Stimulated activated CD8-positive, alpha-beta memory T cell treated with anti-CD3 and anti-CD28 coated beads, Interleukin-15, amount 100 ng/mL, for 4 hours (primary cell): ENCODE results near the gene LPP.

ENCODE experiments used
- DNase-seq, 2 donors: peaks; one replicate each; pipeline ENCODE4 v3.0.0-alpha.2; 2020; ENCODE audit warnings: low read depth in 2 of 2

The LPP gene

GRCh38 chr3:188196232-188196990 lies 42.5 kb downstream of the LPP start:
- DNase-seq = no peak

DNA sequence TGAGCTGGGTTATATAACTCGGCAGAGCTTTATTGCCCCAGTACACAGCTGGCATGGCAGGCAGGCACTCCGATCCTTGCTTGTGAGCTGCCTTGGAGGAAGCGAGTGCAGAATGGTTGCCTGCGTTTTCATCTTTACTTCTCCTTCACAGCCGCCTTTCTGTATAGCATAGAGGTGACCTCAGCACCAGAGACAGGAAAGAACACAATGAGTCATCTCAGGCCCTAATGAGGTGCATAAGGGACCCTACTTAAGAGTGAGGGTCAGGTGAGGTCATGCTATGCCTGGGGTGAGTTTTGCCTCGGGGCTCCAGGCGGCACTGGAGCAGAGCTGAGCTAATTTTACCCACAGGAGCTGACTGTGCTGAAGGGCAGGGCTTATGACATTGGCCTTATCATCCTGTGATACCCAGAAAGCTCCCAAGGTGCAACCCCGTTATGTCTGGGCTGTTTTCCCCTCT lies 43.5 kb downstream of the LPP start:
- DNase-seq = no peak

GRCh38 chr3:188198001-188198400 lies 44.0 kb downstream of the LPP start:
- no peak for DNase-seq

DNA sequence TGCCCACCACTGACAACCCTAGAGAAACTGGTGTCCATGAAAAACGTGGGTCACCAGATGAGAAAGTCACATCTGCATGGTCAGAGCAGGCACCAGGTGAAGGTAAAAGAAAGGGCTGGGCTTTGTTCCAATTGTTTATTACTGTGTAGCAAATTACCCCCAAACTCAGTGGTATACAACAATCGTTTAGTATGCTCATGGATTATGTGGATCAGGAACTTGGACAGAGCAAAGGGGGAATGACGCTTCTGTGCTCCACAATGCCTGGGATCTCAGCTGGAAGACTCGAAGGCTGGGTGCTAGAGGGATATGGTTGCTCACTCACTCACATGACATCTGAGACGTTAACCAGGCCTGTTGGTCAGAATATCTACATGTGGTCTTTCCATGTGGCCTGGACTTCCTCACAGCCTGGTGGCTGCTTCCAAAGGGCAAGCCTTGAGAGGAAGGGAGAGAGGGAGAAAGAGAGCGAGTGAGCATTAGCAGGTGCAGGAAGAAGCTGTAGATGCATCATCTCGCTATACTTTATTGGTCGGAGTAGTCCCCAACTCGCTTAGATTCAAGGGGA lies 44.9 kb downstream of the LPP start:
- DNase-seq = no peak

- DNase-seq = no peak
Observed at GRCh38 chr3:188199386-188199785, 45.4 kb downstream of the LPP start.

- no peak for DNase-seq
Observed at GRCh38 chr3:188200481-188200880, 46.5 kb downstream of the LPP start.

- DNase-seq = no peak
Observed at GRCh38 chr3:188202358-188203138, 48.6 kb downstream of the LPP start.

GRCh38 chr3:188204526-188204925 lies 50.6 kb downstream of the LPP start:
- DNase-seq = no peak

DNA sequence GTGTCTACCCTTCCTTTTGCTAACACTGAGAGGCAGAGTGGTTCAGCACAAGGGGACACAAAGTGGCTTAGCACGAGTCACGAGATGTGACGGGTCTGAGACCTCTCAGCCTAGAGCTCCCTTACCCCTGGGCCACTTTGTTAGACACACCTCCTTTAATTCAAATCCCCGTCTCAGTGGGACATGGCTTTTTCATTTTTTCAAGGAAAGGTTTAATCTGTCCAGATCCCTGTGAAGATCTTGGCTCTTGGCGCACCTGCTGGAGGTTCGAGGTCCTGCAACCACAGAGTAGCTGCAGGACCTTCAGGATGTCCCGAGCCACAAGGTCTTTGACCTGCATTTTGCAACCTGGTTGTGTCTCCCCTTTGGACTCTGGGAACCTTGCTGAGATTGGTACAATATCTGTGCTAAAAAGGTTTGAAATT lies 52.0 kb downstream of the LPP start:
- DNase-seq = no peak

DNA sequence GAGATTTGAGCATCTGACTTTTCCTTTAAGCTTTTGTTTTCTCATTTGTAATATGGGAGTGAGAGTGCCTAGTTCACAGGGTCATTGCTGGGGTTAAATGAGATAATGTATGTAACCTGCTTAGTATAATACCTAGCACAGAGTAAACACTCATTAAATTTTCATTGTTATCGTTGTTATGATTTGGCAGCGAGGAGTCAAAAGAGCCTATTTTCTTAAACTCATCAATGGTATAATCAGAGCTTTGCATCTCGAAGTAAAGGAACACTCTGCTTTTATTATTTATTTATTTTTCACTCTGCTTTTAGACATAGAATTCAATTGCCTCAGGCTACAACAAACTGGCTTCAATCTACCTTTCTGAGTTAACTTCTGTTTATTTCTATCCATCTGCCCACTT lies 52.8 kb downstream of the LPP start:
- no peak for DNase-seq

DNA sequence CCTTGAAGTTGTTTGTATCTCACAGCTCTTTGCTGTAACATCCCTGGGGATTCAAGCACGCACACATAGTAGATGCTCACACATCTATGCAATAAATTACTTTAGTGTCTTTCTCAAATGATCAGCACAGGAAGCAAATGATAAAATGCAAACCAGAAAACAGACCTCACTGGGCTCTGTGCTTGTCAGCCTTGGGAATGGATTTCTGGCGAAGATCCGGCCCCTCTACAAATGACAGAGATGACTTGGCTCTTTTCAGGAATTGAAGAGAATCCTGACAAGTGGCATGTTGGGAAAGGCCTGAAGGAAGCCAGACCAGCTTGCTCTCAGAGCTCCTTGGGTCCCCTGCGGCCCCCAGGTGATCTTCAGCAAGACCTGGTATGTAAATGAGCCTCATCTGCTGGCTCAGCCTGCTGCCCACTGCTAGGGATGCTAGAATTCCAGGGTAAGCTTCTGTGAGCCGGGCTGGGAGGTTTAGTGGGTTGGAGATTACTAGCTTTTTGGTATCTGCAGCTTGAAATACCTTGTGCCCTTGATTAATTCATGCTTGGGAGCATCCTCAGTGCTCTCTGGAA lies 54.1 kb downstream of the LPP start:
- no peak for DNase-seq

- DNase-seq = no peak
Observed at GRCh38 chr3:188208516-188208981, 54.6 kb downstream of the LPP start.

- no peak for DNase-seq
Observed at GRCh38 chr3:188209034-188209433, 55.1 kb downstream of the LPP start.

DNA sequence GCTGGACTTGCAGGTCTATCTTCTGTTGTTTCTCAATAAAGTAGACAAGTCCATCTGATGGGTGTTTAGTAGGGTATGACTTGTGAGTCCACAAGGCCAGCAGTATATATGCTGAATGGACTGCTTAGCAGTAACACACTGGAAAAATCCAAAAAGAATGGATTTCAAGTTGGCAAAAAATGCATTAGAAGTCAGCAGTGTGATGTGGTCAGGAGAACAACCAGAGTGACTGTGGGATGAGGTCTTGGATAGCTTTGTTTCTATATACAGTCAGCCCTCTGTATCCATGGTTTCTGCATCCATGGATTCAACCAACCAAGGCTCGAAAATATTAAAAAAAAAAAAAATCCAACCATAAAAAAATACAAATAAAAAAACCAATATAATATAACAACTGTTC lies 55.8 kb downstream of the LPP start:
- DNase-seq = no peak

DNA sequence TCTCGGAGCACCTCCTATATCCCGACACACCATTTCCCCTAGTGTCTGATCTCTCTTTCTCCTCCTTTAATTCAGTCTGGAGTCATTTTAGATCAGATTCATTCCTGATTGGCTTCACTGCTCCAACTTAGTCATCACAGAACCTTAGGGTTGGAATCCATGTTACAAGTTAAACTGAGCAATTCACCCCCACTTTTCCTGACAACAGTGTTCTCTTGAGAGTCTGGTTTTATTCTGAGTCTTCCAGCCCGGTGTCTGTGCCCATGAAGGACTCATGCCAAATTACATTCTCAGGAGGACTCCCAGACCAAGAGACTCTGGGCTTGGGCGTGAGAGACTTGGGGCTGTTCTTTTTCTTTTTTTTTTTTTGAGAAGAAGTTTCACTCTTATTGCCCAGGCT lies 57.5 kb downstream of the LPP start:
- no peak for DNase-seq

- no peak for DNase-seq
Observed at GRCh38 chr3:188212308-188212969, 58.5 kb downstream of the LPP start.

GRCh38 chr3:188214442-188214841 lies 60.5 kb downstream of the LPP start:
- DNase-seq = no peak

- no peak for DNase-seq
Observed at GRCh38 chr3:188215129-188215528, 61.2 kb downstream of the LPP start.

- no peak for DNase-seq
Observed at GRCh38 chr3:188217011-188217463, 63.1 kb downstream of the LPP start.

GRCh38 chr3:188217726-188218125 lies 63.8 kb downstream of the LPP start:
- DNase-seq = no peak

DNA sequence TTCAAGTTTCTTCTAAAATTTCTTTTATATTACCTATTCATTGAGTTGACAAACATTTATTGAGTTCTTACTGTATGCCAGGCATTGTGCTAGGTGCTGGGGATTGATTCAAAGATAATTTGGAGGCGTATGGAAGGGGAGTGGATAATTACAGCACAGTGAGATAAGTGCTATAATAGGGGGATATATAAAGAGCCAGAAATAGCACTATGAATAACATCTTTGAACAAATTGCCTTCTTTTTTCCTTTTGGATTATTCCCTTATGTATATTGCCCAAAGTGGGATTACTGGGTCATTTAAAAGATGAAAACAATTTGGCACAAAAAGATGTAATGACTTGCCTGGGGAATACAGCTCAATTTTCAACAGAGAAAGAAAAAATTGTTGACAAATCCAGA lies 64.6 kb downstream of the LPP start:
- no peak for DNase-seq

DNA sequence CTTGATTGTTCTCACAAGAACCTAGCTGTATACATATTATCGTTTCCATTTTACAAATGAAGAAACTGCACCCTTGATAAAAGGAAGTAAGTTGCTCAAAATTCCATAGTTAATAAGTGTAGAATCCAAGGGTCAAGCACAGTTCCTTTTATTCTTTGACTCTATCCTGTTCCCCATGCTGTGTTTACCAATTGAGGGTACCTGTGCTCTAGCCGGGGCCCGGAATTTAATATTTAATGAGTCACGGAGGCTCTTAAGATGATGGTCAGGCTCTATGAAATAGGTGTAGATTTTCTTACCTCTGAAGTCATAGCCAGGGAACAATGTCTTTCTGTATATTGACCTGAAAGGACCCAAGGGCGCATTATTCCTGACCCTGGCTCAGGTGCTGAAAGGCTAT lies 65.2 kb downstream of the LPP start:
- DNase-seq = no peak
